ENCODE measurements around the gene MRPL22.
"Not testable (repeated sequence)": the region's sequence is repeated elsewhere in the genome, so short reads cannot be mapped to it uniquely, and the experiment has no call there.

DNA sequence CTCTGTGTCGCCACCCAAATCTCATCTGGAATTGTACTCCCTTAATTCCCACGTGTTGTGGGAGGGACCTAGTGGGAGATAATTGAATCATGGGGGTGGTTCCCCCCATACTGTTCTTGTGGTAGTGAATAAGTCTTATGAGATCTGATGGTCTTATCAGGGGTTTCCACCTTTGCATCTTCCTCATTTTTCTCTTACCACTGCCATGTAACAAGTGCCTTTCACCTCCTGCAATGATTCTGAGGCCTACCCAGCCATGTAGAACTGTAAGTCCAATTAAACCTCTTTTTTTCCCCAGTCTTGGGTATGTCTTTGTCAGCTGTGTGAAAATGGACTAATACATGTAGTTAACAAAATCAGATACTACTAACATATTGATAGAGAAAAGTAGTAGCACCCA is 37.4 kb downstream of the MRPL22 start:
- TF ChIP-seq EZH2 (IDR thresholded peaks at IDR 0.05; ENCODE audit: insufficient read depth, poor library complexity, severe bottlenecking); EZH2phosphoT487 (IDR thresholded peaks at IDR 0.05; ENCODE audit: insufficient read depth, low read depth): not testable (repeated sequence)

Measured in GM23248 (cell line).